Measurements from ENCODE around the gene UBE2J2.
"Not testable (repeated sequence)": the region's sequence is repeated elsewhere in the genome, so short reads cannot be mapped to it uniquely, and the experiment has no call there.

The UBE2J2 gene

DNA sequence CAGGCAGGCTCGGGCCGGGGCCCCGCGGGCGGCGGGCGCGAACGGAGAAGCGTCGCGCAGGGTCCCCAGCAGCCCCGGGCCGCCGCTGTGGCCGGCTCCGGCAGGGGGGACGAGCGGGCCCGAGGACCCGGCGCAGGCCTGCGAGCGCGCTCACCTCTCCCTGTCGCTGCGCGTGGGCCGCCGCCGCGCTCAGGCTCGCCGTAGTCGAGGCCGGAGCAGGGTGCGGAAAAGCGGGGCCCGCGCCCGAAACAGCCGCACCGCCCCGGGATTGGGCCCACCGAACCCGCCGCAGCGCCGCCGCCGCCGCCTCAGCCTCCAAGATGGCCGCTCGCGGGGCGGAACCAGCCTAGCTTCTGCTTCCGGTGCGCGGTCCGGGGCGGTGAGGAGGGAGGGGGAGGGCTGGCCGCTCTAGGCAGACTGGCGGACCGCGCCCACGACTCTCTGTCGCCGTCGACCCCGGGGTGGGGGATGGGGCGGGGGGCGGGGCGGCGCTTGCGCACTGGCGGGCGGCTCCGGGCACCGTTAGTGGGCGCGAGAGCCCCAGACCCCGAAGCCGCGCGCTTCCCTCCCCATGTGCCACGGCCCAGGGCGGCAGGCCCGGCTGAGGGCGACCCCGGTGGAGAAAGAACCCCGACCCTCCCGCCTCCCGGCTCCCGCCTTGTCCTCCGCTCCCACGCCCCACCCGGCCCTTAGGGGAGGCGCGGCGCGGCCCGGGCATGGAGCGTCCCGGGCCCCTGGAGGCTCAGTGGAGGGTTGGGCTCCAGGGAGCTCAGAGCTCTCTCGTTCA is at the start of gene UBE2J2:
Gene UBE2J2 (minus strand): TSS at position 343 of the 787 bp plus-strand sequence. CDS start 5,862 bp downstream, outside the sequence.
- DNase-seq: peak; percentile 90

DNA sequence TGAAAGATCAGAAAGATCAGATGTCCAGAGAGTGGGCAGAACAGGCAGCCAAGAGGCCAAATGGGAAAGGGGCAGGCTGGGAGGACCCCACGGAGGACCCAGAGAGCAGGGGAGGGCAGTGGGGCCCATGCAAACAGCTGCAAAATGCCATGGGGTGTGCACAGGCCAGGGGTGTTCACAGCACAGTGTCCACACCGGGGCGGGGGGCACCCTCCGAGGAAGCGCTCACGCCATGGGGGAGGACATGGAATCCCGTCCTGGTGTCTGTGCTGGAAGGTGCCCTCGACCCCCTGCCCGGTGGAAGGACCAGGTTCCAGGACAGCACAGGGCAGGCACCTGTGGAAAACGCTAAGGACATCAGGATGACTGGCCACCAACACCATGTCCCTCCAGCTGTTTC is 49.3 kb upstream of the UBE2J2 start:
- no peak for DNase-seq

DNA sequence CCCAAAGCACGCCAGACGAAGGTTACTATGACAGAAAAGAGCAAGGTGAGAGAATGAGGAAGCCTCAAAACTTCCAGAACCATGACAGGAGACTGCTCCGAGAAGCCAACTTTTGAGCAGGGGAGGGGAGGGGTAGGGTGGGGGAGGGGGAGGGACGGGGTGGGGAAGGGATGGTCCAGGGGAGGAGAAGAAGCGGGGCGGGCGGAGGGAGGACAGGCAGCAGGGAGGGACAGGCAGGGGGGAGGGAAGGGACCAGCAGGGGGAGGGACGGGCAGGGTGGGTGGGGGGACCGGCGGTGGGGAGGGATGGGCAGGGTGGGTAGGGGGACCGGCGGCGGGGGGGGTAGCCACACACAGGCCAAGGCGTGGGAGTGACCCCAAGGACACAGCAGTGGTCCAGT is 48.8 kb upstream of the UBE2J2 start:
- no peak for DNase-seq

DNA sequence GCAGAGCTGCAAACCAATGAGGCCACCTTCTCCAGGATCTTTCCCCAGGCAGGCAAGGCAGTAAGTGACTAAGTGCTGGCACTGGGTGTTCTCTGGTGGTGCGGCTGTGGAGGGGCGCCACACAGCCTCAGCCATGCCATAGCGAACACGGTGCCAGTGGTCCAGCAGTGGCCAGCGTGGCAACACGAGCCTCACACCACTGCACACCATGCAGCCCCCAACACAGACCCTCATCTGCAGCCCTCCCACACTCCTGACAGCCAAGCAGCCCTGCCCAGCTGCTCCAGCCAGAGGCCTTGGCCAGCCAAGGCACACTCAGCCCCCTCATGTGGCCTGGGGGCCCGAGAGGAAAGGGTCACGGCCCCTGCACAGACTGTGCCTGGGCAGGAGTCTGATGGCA is 47.8 kb upstream of the UBE2J2 start:
- DNase-seq: no peak

DNA sequence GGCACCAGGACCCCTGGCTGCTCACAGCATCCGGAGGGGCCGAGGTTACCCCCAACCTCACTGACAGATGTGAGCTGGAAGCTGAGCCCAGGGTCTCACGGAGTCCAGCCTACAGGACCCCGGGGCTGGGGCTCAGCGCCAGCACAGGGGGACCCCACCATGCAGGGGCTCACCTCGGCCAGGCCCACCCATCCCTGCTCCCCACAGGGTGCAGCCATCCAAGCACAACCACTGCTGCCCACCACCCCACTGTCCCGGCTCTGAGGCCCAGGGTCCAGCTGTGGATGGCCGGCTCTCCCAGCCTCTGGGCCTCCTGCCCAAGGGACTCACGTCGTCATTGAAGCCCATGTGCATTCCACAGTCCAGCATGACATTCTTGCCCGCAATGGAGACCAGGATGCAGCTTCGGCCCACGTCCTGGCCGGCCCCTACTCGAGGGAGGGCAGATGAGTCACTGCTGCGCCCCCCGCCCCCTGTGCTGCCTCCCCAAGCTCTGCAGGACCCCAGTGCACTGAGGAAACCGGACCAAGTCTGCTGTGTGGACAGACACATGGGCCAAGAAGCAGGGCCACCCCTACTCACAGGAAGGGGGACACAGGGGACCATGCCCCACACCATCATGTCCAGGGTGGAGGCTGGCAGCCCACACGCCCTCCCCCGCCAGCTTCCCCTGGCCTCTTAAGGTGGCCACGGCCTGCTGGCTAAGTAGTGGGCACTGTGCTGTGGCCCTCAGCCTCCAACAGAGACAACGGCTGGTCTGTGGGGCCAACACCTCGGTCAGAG is 47.2 kb upstream of the UBE2J2 start:
- no peak for DNase-seq

DNA sequence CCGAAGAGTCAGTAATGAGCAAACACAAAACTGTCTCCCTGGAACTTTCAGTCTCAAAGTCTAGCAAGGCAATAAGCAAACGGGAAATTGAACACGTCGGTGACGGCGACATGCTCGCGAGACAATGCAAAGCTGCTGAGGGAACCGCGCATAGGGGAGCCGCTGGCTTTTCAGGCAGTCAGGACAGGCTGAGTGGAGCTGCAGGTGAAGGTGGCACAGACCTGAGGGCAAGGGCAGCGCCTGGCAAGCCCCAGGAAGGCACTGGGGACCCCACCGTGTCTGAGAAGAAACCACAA is 45.9 kb upstream of the UBE2J2 start:
- no peak for DNase-seq

DNA sequence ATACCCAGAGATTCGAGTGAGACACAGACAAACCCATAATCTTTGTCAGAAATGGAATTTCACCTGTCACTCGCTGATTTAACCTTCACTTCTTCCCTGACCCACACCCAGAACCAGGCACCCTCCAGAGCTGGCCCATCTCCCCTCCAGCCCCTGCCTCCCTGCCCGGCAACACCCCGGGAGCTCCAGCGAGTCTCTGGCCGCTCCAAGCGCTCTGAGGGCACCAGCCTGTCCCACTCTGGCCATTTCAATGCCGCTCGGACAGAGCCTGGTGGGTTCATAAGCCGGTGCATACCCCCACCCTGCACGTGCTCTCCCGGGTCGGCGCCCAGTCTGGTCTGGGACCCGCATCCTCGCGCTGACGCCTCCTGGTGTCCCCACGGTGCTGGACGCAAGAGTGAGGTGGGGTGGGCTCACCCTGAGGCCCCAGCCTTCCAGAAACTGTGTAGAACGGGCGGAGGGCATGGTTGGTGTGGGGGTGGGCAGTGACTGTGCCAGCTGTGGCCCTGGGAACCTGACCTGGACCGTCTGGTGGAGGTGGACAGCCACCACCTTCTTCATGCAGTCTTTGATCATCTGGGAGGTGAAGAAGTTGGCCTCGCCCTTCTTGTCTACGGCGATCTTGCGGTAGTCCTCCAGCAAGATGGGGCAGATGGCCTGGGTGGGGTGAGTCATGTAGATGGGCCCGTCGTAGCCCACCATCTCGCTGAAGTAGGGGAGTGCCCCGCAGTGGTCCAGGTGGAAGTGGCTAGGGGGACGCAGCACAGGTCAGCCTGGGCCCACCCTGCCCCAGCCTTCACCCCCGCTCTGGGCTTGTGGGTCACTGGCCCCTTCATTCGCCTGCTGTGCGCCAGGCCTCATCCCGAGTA is 45.4 kb upstream of the UBE2J2 start:
- no peak for DNase-seq

DNA sequence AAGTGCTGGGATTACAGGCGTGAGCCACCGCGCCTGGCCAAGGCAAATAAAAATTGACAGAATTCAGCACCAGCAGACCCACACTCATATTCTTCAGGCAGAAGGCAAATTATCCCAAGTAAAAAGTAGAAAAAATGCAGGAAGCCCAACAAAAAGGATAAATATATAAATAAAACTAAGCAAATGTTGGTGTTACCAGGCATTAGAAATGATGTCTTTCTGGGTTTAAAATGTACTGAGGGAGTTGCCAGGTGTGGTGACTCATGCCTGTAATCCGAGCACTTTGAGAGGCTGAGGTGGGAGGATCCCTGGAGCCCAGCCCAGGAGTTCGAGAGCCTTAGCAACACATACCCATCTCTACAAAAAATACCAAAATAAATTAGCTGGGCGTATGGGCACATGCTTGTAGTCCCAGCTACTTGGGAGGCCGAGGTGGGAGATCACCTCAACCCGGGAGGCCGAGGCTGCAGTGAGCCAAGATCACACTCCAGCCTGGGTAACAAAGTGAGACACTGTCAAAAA is 44.5 kb upstream of the UBE2J2 start:
- no peak for DNase-seq

DNA sequence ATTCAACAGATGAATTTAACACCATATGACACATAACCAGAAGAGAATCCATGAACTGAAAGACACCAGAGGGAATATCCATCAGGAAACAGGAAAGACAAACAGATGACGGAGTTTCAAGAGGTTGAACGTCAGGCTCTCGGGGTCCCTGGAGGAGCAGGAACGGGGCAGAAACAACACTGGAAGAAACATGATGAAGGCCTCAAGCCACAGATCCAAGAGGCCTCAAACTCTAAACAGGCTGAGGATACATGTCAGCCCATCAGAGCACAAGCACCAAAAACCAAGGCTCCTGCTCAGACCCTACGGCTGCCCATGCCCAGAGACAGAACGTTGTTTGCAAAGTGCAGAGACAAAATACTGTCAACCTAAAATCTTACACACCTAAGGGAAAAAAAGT is 43.8 kb upstream of the UBE2J2 start:
- DNase-seq: no peak

DNA sequence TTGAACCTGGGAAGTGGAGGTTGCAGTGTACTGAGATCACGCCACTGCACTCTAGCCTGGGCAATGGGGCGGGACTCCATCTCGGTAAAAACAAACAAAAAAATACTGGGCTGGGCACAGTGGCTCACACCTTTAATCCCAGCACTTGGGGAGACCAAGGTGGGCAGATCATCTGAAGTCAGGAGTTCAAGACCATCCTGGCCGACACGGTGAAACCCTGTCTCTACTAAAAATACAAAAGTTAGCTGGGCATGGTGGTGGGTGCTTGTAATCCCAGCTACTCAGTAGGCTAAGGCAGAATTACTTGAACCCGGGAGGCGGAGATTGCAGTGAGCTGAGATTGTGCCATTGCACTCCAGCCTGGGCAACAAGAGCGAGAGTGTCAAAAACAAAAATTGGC is 42.5 kb upstream of the UBE2J2 start:
- not testable (repeated sequence) for DNase-seq

DNA sequence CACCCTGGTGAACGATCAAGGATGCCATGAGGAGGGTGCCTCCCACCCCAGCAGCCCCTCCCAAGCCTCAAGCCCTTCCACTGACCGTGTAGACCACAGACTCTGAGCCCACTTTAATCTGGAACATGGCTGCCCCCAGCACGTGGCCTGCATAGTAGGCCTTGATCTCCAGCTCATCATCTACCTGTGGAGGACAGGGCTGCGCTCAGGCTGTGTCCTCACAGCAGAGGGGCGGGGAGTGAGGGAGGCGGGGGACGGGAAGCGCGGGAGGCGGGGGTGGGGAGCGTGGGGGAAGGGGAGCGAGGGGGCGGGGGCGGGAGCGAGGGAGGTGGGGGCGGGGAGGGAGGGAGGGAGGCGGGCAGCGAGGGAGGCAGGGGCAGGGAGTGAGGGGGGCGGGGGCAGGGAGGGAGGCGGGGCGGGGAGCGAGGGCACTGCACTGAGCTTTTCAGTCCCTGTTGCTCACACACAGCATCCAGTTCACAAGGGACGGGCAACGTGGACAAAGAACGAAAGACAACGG is 41.8 kb upstream of the UBE2J2 start:
- DNase-seq: no peak

DNA sequence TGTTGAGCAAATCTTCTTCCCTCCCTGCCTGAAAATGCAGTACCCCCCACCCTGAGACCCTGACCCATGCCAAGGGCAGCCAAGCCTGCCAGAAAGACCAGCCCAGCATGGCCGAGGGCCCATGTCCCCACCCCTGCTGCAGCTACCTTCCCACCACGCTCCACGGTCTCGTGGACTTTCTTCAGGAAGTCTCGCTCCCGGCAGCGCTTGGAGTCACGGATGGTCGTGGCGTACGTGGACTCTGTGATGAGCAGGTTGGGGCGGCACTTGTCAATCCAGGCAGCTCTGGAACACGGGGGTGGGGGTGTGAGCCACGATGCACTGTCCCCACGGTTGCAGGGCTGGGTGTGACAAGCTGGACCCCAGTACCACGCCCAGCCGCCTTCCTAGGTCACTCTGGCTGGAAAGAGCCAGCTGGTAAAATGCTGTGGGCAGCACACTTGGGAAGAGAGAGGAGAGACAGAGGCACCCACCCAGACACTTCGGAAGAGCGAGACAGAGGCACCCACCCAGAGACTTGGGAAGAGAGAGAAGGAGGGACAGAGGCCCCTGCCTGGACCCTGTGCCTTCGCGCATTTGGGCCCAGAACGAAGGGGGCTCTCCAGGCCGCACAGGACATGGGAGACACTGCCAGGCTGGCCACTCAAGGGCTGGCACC is 41.2 kb upstream of the UBE2J2 start:
- no peak for DNase-seq

DNA sequence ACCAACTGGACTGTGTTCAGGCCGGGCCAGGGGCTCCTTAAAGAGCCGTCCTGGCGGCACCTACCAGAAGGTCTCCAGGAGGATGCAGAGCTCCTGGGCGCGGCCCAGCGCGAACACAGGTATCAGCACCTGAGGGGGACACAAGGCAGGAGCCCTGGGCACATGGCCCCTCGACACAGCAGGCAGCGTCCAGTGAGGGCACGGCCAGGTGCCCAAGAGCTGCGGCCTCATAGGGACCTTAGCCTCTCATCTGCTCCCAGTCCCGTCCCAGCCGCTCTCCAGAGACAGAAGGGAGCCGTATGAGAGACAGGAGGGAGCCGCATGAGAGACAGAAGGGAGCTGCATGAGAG is 40.6 kb upstream of the UBE2J2 start:
- DNase-seq: no peak

DNA sequence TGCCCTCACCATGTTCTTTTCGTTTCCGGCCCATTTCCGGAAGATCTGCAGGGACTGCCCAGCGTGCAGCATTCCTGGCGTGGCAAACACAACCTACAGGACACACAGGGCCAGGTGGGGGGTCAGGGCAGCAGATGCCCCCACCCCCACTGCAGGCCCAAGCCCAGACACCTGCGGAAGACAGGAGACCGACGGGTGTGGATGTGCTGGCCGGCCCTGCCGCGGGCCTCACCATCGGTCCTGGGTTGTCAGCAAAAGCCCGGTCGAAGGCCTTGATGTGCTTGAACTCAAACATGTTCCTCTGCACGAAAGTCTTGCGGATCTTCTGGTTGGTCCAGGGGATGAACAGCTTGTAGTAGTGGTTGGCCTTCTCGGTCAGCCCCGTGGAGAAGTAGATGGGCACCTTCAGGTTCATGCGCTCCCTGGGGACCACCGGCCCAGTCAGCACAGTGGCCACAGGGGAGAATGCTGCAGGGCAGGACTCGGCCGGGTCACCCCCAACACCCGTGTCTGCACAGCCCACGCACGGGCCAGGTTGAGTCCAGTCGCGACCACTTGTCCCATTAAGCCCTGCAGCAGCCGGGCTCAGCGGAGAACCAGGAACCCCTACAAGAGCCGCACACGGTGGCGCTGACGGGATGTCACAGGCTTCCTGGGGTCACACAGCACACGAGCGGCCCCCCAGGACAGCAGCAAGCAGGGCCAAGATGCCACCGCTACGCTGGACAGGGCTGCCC is 40.0 kb upstream of the UBE2J2 start:
- DNase-seq: no peak

DNA sequence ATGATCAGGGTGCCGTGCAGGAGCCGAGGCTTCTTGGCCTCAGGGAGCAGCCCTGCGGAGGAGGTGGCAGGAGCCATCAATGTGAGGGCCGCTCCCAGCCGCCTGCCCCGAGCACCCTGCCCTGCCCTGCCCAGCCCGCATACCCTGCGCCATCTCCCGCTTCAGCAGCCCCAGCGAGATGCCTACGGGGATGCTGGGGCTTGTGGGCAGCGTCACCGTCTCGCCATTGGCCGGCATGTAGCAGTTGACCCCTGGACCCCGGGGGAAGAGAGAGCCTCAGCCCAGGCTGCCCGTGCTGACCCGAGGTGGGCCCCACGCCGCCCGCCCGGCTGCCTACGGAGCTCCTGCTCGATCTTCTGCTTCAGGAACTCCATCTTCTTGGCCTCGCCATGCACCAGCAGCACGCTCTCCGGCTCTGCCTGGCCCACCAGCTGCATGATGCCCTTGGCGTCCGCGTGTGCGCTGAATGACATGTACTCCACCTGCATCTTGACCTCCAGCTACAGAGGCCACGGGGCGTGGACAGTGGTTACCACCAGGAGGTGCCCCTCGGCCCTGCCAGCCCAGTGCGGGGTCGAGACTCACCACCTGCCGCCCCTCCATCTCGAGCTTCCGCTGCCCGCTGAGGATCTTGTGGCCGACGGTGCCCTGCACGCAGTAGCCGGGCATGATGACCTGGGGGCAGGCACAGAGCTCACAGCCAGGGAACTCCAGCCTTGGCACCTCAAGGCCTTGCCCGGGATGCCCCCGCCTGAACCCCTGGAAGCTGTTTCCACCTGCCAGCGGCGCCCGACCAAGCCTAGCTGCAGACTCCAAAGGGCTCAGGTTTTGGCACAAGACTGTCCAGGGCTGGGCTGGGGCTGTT is 39.0 kb upstream of the UBE2J2 start:
- DNase-seq: no peak

DNA sequence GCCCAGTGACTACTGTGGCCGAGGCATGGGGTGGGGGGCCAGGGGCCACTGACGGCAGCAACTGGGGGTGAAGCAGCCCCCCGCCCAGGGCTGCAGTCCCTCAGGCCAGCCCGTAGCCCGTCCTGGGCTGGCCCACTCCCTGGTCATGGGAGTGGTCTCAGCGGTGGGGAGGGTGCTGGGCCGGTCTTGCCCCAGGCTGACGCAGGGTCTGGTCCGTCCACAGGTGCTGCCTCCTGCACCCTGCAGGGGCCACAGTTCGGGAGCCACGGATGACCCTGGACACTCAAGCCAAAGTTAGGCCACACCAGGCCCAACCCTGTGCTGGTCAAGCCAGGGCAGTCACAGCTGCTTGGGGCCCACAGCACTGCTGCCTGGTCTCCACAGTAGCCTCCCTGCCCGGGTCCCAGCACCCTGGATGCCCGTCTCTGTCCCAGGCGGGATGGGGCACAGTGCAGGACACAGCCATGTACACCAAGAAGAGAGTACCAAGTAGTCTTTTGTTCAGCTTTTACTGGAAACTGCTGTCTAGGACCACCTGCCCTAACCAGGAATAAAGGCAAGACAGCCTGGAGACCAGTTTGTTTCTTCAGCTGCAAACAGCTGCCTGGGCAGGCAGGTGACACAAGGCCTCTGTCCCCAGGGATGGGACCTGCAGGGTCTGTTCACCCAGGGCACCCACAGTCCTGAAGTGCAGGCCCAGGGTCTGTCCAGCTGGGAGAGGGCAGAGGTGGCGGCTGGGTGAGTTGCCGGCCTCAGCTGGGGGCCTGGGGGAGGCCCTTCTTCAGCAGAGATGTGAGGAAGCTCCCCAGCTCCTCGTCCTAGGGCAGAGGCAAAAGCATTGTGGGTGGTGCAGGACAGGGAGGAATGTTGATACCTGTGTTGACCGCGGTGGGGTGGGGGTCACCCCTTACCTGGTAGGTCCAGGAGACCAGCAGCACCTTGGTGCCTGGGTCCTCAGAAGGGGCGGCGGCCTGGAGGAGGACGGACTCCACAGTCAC is 37.8 kb upstream of the UBE2J2 start:
- no peak for DNase-seq

DNA sequence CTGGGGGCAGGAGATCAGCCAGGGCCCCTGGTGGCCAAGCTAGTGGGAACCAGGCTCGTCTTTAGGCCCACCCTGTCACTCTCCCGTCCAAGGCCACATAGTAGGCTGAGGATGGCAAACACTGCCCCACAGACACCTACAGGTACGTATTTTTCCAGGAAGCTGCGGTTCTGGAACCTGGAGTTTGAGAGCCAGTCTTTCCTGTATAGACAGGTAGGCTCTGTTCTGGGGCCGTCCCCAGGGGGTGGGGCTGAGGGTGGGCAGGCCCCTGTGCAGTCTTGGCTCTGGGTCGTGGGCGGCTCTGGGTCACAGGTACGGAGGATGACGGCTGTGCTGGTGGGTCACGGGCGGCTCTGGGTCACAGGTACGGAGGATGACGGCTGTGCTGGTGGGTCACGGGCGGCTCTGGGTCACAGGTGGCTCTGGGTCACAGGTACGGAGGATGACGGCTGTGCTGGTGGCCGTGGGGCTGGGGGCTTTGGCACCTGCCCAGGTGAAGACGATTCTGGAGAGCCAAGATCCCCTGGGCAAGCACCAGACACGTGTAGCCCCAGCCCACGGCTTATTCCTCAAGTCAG is 36.9 kb upstream of the UBE2J2 start:
- no peak for DNase-seq

DNA sequence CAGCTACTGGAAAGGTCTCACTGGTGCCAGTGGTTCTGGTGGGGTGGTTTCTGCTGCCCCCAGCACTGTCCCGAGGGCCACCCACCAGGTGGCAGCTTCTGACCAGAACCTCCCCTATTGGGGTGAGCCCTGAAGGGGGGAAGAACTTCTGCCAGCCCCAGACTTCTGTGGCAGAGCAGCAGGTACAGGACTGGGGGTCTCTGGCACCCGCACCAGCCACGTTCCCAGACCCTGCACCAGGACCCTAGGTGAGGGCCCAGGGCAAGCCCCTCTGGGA is 36.4 kb upstream of the UBE2J2 start:
- no peak for DNase-seq
